Activated naive CD4-positive, alpha-beta T cell treated with Interleukin-2 at 50 U/mL for 16 hours (primary cell): ENCODE measurements around the gene MDM1.
A peak's percentile ranks its signal among the peaks of the same experiment; 100 is the strongest.

Experiments used
- DNase-seq: peaks from one replicate; pipeline ENCODE4 v3.0.0-alpha.2; 2020

The MDM1 gene

DNA sequence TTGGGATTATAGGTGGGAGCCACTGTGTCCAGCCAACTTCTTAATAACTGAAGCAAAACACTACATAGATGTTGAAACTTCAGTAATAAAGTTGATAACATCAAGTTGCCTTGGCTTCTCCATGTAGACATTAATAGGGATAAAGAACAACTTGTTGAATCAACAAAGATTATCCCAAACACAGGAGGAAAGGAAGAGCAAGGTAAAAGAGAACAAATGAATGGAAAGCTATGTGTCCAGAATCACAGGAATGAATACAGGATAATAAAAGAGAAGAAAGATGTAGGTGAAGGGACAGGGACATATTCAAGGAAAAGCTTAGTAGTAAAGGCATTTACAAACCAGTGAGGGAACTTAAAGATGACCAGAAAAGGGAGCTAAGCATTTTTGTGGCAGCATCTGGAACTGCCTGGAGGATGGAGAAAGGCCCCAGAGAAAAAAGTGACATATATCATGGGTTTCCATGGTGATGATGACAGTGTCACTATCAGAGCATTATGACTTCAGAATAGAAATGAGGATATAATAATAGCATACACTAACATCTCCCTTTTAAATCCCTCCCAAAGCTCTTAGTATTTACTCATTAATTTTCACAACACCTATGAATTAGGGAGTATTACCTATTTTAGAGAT is 24.0 kb upstream of the MDM1 start:
- no peak for DNase-seq

- no peak for DNase-seq
Measured at GRCh38 chr12:68354977-68355541, 22.9 kb upstream of the MDM1 start.

DNA sequence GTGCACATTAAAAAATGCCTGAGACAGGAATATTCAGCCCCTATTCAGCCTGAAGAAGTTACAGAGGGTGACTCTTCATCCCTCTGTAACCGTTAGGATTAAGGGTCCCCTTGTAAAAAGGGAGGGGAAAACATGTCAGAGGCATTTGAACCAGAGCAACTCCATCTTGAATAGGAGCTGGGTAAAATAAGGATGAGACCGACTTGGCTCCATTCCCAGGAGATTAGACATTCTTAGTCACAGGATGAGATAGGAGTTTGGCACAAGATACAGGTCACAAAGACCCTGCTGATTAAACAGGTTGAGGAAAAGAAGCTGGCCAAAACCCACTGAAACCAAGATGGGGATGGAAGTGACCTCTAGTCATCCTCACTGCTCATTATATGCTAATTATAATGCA is 19.9 kb upstream of the MDM1 start:
- no peak for DNase-seq

DNA sequence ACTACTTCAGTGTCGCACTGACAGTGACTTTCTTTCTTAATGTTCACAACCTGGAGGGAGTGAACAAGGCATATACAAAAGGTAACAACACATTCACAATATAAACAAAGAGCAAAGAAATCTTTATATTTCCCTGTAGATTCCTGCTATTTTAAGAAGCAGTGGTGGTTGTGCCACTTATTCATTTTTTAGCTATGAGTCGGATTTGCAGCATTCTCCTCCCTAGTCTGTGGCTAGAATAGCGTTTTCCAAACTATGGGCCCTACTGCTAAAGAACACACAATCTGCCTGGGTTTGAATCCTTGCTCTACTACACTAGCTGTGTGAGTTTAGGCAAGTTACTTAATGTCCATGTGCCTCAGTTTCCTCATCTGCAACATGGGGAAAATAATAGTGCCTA is 18.6 kb upstream of the MDM1 start:
- DNase-seq: no peak

DNA sequence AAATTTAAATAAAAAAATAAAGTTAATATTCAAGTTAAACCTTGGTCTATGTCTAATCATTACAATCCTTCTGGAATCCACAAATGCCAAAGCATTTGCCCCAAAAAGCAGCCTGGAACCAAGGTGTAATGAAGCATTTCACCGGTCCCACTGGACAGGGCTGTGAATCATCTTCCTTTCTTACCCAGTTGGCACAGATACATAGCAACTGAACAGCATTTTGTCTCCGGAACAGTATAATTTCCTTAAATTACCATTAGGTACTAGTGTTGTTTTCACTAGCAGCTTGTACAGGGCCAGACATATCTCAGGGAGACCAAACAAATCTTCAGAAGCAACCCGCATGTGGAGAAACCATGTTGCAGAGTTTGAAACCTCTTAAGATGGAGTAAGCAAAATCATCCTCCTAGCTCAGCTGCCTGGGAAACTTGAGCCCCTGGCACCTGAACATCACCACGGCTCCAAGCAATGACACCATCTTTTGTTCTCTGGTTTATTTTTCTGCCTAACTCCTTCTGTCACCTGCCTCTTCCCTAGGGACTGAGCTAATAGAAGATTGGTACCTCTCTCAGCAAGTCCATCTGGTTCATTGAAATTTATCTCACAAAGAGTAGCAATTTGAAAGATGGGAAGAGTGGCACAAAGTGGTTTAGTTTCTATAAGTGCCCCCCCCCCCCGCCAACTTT is 17.9 kb upstream of the MDM1 start:
- no peak for DNase-seq

- DNase-seq: no peak
Measured at GRCh38 chr12:68349220-68349621, 17.1 kb upstream of the MDM1 start.

DNA sequence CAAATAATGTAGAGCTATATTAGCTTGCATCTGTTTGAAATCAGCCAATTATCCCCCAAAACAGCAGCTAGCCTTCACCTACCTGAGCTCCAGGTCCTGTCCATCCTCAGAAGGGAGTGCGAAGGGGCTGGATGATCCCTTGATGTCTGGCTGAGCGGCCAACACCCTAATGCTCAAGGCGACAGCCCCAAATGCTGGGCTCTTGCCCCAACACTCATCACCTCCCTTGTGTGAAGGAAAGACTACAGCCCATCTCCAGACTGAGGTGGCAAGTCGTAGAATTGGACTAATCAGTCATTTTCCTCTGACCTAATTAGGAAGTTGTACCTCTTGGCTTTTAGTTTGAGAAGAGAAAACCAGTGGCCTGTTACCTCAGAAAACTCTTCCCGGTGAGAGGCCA is 16.3 kb upstream of the MDM1 start:
- DNase-seq: no peak

GRCh38 chr12:68345763-68346162 is 13.6 kb upstream of the MDM1 start:
- DNase-seq: no peak

DNA sequence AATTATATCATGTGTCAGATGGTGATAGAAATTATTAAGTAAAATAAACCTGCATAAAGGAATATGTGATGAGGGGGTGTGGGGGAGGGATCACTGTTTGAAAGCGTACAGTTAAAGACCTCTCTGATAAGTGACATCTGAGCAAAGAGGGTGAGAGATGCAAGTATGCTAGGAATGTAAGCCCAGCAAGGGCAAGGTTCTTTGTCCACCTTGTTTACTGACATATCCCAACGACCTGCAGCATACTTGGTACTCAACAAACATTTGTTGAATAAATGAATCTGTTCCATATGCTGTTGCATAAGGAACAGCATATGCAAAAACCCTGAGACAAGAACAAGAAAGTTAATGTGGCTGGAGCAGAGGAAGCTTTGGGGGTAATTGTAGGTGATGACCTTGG is 12.0 kb upstream of the MDM1 start:
- DNase-seq: no peak

GRCh38 chr12:68342966-68343365 is 10.8 kb upstream of the MDM1 start:
- DNase-seq: no peak

DNA sequence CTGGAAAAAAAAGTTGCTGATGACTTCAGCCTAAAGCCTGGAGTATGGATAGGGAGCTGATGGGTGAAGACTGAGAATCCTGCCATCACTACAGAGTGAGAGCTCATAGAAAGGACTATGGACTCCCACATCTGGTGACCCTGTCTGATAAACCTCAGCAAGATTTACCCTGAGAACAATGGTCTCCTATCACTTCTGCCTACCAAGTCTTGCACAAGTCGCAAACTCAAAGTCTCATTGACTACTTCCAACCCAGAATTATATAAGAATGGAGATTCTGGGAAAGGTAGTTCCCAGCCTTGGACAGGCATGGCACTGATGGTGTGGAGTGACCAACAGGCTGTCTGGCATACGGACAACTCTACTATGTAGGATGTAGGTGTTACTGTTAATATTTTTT is 9.7 kb upstream of the MDM1 start:
- DNase-seq: no peak

- DNase-seq: no peak
Measured at GRCh38 chr12:68340404-68341270, 8.5 kb upstream of the MDM1 start.

DNA sequence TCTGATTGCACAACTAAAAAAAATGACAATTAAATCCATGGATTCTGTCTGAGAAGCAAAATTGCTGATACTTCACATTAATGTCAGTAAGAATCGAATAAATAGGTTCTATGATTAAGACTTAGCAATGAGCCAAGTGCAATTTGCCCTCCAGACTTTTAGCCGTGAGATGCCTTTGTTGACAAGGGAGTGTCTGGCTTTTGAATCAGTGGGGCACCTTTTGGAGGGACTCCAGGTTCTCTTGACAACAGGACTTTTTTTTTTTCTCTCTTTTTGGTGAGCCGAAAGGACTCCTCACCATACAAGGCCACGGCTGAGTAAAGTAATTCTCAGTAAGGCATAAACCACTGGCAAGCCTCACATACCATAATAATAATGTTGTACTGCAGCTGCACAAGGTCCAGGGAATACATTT is 4.7 kb upstream of the MDM1 start:
- DNase-seq: no peak

DNA sequence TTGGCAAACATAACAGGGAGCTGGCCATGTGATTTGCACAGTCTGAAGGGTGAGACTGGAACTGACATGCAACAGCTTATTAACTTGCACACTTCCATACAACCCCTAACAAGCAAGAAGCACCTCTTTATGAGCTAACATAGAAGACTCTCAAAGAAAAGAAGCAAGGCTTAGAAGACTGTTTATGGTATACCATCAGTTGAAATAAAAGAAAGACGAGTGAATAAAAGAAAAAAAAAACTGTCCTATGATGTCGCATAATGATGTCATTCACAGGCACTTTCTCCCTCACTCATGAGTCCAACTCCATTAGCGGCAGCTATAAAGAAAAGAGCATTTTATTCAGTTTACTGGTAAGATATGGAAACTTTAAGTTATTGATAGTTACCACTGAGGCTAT is 3.3 kb upstream of the MDM1 start:
- DNase-seq: no peak

- DNase-seq: no peak
Measured at GRCh38 chr12:68334132-68334531, 2.0 kb upstream of the MDM1 start.

DNA sequence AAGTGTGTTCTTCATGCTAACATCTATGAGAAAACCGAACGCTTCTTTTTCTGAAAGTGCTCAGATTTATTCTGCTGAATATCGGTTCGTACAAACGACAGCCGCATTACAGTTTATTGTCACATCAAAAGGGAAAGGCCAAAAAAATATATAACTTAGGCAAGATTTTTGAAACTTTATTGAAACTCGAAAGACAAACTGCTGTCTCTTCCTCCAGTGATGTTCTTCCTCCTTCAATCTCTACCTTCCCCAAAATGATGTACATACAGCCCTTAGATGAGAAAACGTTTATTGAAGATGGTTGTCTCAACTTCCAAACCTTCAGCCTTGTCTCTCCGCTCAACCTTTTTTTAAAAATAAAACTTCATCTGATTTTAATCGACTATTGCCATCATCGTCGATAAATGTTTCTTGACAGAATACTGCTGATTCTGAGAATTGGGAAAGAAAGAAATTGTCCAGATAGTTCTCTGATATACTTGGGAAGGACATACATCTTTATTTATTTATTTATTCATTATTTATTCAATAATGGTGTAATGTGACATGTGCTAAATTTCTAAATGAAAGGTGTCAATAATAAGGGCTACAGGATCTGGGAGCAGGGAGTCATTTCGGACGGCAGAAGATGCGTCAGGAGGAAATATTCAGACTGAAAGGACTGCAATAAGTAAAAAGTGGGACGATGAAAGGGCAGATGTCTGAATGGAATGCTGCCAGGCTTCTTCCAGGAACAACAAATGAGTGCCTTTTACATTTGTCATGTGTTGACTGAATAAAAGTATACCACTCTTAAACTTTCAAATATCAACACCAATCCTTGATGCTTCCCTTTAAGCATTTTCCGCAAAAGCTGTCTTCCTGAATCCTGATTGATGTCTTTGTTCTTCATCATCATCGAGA is 817 bp upstream of the MDM1 start:
- DNase-seq: no peak

- peak; percentile 21 for DNase-seq
Measured at GRCh38 chr12:68331500-68331868, 678 bp downstream of the MDM1 start.

GRCh38 chr12:68327896-68328295 is 4.3 kb downstream of the MDM1 start:
- DNase-seq: no peak

DNA sequence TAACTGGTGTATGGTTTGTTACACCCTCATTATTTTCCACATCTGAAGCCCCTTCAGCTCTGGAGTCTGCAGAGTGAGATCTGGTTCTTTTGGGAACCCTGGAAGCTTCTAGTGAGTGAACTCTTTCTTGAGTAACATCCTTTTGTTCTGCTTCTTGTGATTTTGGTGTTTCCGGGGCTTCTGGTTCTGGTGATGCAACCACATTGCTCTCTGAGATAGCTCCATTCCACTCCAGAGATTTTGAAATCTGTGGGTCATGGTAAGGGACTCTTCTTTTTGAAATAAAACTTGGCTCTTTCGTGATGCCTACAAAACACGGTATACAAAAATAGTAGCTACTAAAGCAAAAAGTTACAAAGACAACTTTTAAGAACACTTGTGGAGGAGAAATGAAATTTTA is 5.4 kb downstream of the MDM1 start:
- DNase-seq: no peak

- no peak for DNase-seq
Measured at GRCh38 chr12:68325966-68326365, 6.2 kb downstream of the MDM1 start.

DNA sequence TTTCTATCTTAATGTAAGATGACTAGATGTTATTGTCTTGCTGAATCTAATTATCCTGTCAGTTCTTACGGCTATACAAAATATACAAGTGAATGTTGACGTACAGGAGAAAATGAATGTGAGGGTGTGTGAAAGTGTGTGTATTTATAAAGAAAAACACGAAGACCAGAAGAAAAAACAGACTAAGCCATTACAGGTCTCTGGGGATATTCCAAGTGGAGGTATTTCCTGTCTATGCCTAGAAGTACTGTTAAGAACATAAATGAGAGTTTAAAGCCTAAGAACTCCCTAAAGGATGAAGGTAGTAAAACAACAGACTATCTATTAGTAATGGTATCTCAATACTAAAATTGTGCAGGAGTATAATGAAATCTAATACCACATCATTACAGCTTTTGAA is 7.6 kb downstream of the MDM1 start:
- no peak for DNase-seq

- no peak for DNase-seq
Measured at GRCh38 chr12:68321140-68321539, 11.0 kb downstream of the MDM1 start.
